GM18505 (cell line): Measurements from ENCODE around the gene TMIE.

Experiments
- ATAC-seq: cut with Tn5 transposase; IDR thresholded peaks from one replicate; pipeline ENCODE4 v1.9.1; 2021; ENCODE audit not compliant: unreplicated experiment
- POLR2A ChIP-seq: IDR thresholded peaks from 4 replicates; pipeline ENCODE4 v1.6.1; 2011; ENCODE audit warnings: borderline replicate concordance; ENCODE audit not compliant: insufficient read depth, insufficient read length; ENCODE audit errors: extremely low read depth

TMIE gene, protein sequence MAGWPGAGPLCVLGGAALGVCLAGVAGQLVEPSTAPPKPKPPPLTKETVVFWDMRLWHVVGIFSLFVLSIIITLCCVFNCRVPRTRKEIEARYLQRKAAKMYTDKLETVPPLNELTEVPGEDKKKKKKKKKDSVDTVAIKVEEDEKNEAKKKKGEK

DNA sequence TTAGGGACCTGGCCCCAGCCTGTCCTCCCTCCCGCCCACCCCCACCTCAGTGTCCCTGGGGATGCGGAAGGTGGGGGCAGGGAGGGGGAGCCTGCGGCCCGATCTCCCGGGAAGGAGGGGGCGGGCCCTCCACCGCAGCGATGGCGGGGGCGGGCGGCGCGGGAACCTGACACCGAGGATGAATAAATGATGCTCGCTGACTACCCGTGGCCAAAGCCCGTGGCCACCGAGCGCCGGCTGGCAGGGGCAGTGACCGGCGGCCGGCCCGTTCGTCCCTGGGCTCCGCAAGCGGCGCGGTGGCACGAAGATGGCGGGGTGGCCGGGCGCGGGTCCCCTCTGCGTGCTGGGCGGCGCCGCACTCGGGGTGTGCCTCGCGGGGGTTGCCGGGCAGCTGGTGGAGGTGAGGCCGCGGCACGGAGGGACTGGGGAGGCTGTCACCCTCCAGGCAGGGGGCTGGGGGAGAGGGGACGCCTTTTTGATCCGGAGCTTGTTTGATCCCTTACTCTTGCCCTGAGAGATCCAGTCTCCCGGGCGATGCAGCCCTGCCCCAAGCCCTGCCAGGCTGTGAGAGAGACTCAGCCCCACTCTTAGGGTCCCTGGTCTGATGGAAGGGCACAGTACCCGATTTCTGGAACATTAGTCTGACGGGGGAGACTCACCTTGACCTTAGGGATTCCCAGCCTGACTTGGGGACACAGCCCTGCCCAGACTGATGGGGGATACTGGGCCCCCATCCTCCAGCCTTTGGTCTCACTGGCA is at the start of gene TMIE:
TMIE (plus strand) TSS at position 212 of the 759 bp plus-strand sequence; CDS start at position 308, 96 bp downstream.
- ATAC-seq, result no peak
- no peak for TF ChIP-seq POLR2A

DNA sequence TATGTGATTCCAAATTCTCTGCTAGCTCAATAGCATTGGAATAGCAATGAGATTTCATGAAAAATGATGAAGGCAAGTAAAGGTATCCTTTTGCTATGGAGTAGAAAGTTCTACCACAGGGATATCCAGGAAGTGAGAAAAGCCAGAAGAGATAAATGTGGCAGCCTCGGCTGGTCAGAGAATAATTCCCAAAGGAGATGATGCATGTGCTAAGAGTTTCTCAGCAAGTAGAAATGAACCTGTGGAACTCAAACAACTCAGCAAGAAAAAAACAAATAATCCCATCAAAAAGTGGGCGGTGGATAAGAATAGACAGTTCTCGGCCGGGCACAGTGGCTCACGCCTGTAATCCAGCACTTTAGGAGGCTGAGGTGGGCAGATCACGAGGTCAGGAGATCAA is 45.9 kb upstream of the TMIE start:
- ATAC-seq, result no peak
- no peak for TF ChIP-seq POLR2A

DNA sequence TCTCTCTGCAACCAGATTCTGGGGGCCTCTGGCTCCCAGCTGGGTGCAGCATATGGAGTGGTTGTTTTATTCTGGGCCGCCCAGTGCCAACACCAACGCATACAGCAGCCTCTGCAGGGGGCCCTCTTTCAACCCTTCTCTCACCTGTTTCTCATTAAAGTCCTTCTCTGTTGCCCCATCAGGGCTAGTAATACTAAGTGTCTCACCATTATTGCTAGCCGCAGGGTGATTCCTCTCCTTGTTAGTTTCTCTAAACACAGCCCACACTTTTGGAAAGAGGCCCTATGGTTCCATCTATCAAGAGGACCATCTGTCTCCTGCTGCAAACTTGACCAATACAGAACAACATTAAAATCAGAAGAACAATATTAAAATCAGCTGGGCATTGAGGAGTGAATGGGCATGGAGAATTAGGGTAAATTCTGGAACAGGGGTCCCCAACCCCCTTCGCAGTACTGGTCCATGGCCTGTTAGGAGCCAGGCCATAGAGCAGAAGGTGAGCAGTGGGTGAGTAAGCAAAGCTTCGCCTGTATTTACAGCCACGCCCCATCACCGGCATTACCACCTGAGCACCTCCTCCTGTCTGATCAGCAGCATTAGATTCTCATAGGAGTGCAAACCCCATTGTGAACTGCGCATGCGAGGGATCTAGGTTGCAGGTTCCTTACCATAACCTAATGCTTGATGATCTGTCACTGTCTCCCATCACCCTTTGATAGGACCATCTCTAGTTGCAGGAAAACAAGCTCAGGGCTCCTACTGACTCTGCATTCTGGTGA is 44.2 kb upstream of the TMIE start:
- TF ChIP-seq POLR2A, result no peak
- no peak for ATAC-seq

DNA sequence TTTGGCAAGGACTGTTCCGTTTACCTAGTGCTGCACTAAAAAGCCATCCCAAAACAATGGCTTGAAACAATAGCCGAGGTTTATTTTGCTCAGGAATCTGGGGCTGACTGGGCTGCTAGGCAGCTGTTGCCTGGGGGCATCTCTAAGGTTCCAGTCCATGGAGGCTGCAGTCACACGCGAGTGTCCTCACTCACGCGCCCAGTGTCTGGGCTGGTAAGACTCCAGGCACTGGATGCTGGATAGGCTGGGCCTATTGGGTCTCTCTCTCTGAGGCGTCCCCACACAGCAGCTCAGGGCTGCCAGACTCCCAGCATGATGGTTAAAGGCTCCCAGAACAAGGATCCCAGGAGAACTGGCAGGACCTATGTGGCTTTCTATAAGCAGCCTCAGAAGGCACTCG is 41.9 kb upstream of the TMIE start:
- no peak for ATAC-seq
- no peak for TF ChIP-seq POLR2A

DNA sequence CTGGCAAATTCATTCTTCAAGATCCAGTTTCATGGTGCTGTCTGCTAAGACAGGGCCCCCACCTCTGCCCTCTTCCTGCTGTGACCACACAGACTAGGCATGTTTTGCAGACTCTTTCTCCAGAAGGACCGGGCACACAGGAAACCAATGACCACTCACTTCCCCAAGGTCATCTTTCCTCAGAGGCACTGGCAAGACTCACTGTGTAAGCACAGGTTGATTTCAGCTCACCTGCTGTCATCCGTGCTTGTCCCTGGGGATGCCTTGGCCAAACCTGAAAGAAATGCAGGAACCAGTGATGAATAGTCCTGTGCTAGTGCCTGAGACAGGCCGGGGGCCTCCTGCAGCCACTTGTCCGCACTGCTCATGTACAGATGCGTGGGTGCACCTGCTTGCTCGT is 41.2 kb upstream of the TMIE start:
- ATAC-seq, result no peak
- no peak for TF ChIP-seq POLR2A

DNA sequence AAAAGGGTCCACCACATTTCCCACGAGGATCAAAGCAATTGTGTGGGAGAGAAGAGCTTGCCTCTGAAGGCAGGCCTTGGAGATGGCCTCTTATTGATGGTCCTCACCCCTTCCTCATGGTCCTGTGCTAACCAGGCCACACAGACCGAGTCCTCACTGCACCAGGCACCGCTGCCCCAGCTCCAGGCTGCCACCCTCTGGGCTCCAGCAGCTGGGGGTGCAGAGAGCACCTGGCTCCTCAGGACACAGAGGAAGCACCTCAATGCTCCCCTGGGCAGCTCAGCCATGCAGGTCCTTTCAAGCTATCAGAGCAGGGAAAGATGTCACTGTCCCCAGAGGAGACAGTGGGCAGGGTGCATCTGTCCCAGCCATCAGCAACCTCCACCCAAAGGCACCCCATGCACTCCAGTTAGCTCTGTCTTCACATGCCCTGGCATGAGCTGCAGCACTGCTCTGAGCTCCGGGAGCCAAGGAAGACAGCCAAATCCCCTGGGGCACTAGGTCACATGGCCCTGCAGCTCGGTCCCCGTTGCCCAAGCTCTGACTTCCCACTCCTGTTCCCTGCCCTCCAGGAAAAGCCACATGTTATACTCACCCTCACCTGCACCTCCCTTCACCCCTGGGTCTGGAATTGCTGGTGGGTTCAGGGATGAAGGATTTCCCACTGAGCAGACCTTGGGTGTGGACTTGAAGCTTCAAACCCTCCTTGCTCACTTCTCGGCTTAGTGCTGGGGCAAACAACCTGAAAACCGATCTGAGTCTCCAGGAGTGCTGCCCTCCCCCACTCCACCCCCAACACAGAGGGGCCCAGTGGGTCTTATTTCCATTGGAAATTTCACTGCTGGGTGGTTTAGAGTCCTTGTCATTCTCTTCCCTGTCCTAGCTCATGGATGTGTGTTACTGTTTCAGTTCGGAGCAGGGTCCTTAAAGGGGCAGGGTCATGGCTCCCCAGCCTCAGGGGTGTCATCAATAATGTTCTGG is 40.4 kb upstream of the TMIE start:
- no peak for ATAC-seq
- TF ChIP-seq POLR2A, result no peak

DNA sequence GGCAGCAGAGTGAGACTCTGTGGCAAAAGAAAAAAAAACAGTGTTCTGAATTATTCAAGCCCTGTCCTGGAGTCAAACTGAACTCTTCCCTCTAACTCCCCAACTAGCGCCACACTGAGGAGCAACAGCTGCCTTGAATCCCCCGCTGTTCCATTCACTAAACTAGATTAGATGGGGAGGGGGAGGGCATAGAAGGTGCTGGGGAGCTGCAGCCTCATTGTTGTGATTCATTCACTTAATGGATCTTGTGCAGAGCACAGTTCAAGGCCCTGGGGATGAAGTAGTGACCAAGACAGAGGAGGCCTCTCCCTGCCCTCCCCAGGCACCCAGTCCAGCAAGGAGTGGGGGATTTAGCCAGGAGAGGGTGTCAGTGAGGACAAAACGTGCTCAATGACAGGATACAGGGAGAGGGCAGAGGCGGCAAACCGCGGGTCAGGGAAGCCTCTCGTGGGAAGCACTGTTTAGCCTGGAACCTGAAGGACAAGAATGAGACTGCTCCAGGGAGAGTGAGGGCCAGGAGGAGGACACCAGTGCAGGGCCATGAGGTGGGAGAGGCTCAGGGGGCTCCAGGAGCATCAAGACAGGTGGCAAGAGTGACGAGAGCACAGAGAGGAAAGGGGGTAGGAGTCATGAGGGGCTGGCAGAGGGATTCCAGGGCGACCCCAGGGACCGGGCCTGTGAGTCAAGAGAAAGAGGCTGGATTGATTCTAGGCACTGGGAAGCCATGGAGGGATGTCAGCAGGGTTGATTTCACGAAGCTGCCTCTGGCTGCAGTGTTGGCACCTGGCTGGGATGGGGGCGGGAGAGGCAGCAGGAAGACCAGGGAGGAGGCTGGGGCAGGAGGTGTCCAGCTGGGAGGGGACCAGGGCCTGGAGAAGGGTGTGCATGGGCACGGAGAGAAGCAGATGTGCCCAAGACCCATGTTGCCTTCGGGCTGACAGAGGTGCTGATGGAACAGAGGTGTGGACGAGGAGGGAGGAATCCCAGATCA is 39.1 kb upstream of the TMIE start:
- TF ChIP-seq POLR2A, result no peak
- ATAC-seq, result no peak

DNA sequence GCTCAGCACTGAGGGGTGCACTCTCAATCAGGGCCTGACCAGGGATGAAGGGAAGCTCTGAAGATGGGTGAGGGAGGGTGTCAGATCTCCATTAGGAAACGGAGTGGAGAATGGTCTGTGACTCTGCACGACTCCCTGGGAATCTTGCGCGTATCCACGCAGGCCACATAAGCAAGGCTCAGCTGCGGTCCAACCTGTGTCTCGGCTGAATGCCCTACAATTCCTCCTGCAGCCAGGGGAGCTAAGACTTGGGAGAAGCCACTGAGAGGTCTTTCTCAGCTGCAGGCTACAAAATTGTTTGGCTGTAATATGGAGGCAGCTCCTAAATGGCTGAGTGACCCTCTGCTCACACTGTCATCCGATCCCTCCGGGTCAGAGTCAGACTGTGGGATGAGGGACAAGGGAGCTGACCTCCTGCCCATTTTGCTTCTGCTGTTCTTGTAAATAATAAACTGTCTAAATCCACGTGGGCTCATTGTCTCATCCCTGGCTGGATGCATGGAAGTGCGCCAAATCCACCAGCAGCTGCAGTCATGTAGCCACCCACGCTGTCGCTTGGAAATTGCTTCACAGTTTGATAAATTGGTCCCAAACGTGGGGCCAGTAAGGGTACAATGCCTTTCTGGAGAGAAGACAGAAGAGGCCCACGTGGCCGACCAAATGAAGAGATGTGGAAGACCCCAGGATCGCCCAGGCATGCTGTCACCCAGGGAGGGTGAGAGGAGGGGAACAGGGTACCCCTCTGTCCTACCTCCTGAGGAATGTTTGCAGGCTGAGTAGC is 38.2 kb upstream of the TMIE start:
- TF ChIP-seq POLR2A, result no peak
- ATAC-seq, result no peak

DNA sequence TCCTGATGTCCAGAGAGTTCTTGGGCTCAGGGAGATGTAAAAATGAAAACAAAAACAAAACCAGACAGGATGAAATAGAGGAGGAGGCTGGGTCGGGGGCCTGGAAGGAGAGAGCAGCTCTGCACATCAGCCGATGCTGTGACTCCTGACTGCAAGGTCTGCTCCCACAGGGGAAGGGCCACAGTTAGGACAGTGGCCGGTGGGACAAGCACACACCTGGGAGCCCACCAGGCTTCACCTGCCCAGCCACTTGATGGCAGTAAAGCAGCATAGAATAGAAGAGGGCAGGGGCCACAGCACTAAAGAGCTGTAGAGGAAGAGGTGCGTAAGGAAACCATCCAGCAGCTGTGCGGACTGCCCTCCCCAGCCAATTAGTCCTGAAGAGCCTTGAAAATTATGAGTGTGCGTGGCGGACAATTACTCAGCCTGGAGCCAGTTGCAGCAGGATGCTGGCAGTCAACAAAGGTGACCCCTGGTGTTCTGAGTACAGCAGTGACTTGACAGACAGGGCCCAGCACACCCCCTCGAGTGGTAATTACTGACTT is 37.5 kb upstream of the TMIE start:
- no peak for TF ChIP-seq POLR2A
- ATAC-seq, result no peak

DNA sequence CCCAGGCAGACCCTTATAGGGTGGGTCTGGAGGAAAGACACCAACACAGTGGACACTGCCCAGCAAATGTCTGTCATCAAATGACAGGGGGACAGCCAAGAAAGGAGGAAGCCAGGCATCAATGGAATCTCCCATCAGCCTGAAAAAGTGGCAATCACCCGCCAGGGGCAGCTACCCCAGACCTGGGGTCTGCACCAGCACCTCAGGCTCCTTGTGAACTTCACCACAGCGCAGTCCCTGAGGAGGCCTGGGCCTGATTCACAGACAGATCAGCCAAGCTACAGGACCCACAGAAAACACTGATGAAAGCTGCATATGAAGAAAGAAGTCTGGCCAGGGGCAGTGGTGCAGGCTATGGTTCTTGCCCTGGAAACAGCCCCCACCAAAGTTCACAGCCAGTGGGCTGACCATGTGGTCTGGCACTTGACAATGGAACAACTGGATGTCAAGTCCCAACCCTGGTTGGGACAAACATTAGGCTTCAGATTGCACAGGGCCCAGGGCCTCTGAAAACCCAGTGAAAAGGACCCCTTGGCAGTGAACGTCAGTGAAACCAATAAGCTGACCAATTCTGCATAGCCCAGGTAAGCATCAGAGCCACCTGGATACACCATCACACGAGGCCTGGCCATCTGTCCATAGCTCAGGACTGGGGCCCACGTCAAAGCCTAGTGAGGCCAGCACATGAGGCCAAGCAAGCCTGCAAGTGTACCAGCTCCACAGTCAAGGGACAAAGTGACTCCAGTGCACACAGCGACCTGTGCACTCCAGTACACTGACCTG is 36.8 kb upstream of the TMIE start:
- no peak for ATAC-seq
- TF ChIP-seq POLR2A, result no peak
